K562 (cell line): Measurements from ENCODE around the gene NNAT. TPM values are rescaled to one million over a fixed set of nuclear protein-coding genes. Genes with fewer than 3 reads are reported as not detected.

Source experiments
- ARID1B ChIP-seq: fragments of 450-650 bp; IDR thresholded peaks from 2 replicates; pipeline ENCODE4 v1.6.1; 2016; ENCODE audit warnings: antibody characterized with exemption, mild to moderate bottlenecking, inconsistent platforms
- CREB3 ChIP-seq: fragments of 450-650 bp; conservative IDR thresholded peaks from 2 replicates; pipeline ENCODE4 v1.6.1; 2016; ENCODE audit warnings: missing genetic modification characterization, low read depth, mild to moderate bottlenecking, missing compliant biosample characterization, moderate library complexity
- CUX1 ChIP-seq: fragments of 200-800 bp; sonication (Bioruptor generic); IDR thresholded peaks from 2 replicates; pipeline ENCODE4 v1.6.1; 2016; ENCODE audit warnings: missing genetic modification characterization, missing compliant biosample characterization
- ELK1 ChIP-seq: sonication (generic); formaldehyde crosslinking; IDR thresholded peaks from 2 replicates; pipeline ENCODE4 v1.8.1; 2022; ENCODE audit warnings: missing genetic modification reagents
- ETS2 ChIP-seq: IDR thresholded peaks from 2 replicates; pipeline ENCODE4 v1.6.1; 2016; ENCODE audit warnings: borderline replicate concordance, missing genetic modification characterization, mild to moderate bottlenecking, moderate library complexity, missing compliant biosample characterization; ENCODE audit not compliant: poor library complexity, severe bottlenecking
- HEY1 ChIP-seq: fragments of 250-450 bp; sonication (Bioruptor Pico); IDR thresholded peaks from 2 replicates; pipeline ENCODE4 v1.5.0; 2020; ENCODE audit warnings: mild to moderate bottlenecking, moderate library complexity, borderline replicate concordance
- MLLT1 ChIP-seq, 2 experiments: fragments of 450-650 bp; IDR thresholded peaks; 2 replicates each; pipeline ENCODE4 v1.6.1; 2016
- NCOA4 ChIP-seq: fragments of 450-650 bp; IDR thresholded peaks from 2 replicates; pipeline ENCODE4 v1.6.1; 2018; ENCODE audit warnings: mild to moderate bottlenecking; ENCODE audit not compliant: partially characterized antibody
- NFRKB ChIP-seq: fragments of 450-650 bp; IDR thresholded peaks from 2 replicates; pipeline ENCODE4 v1.6.1; 2016; ENCODE audit warnings: low read depth
- POLR2AphosphoS2 ChIP-seq: IDR thresholded peaks from 2 replicates; pipeline ENCODE4 v1.6.1; 2012; ENCODE audit warnings: low read length, improper control_type of control experiment
- PYGO2 ChIP-seq: fragments of 450-650 bp; IDR thresholded peaks from 2 replicates; pipeline ENCODE4 v1.6.1; 2016; ENCODE audit warnings: mild to moderate bottlenecking, missing genetic modification characterization, moderate library complexity, missing compliant biosample characterization
- RBM22 ChIP-seq: fragments of 200-400 bp; formaldehyde crosslinking; IDR thresholded peaks from 2 replicates; pipeline ENCODE4 v1.6.1; 2018; ENCODE audit warnings: low read length, low read depth; ENCODE audit not compliant: poor library complexity, severe bottlenecking
- TCF7 ChIP-seq: sonication (generic); IDR thresholded peaks from 2 replicates; pipeline ENCODE4 v1.6.1; 2016; ENCODE audit warnings: antibody characterized with exemption, borderline replicate concordance
- ZFX ChIP-seq: sonication (generic); formaldehyde crosslinking; IDR thresholded peaks from 2 replicates; pipeline ENCODE4 v1.8.0; 2022; ENCODE audit warnings: mild to moderate bottlenecking, missing genetic modification reagents, moderate library complexity
- ZNF24 ChIP-seq: fragments of 450-650 bp; IDR thresholded peaks from 2 replicates; pipeline ENCODE4 v1.6.1; 2016
- ZNF277 ChIP-seq: fragments of 250-450 bp; sonication (Bioruptor Pico); IDR thresholded peaks from 2 replicates; pipeline ENCODE4 v1.8.0; 2022; ENCODE audit warnings: inconsistent platforms, mild to moderate bottlenecking, moderate library complexity, borderline replicate concordance
- ZNF766 ChIP-seq: fragments of 200-800 bp; sonication (Bioruptor generic); conservative IDR thresholded peaks from 2 replicates; pipeline ENCODE4 v1.6.1; 2016; ENCODE audit warnings: missing genetic modification characterization, missing compliant biosample characterization
- polyA plus RNA-seq, 8 experiments: library from polyadenylated mRNA; depleted of rRNA in 4 of 8; stranded (reverse) in 5 of 8; unstranded in 3 of 8; fragments of >200 nt; fragmentation: Nextera tagmentation in 2 of 8; fragmentation: Illumina TruSeq in 1 of 8; extraction: Ambion mirVana in 2 of 8; extraction: Trizol in 1 of 8; gene quantifications; 2 replicates each; pipeline versions ENCODE4 v1.2.1 to v1.2.3, GENCODE V29; 2011 to 2014; ENCODE audit warnings: inconsistent platforms in 1 of 8, missing spikeins in 1 of 8
- total RNA-seq, 7 experiments: library from RNA; depleted of rRNA in 6 of 7; stranded (reverse); fragments of >200 nt in 6 of 7; fragmentation: Illumina TruSeq in 2 of 7; extraction: Trizol in 2 of 7; gene quantifications; 2 replicates each; pipeline versions ENCODE4 v1.2.1 to v1.2.3, GENCODE V29; 2011 to 2021; ENCODE audit warnings: low replicate concordance in 1 of 7

NNAT gene
- total and polyA plus RNA-seq, 9 of the 15 experiments (the other 6 are each of a cell fraction or from before 2014, with no cell fraction given) = 0.13 TPM; not detected in 8

- no peak for TF ChIP-seq ELK1 (CRISPR knock-in tag)
- TF ChIP-seq HEY1 (CRISPR knock-in tag) = no peak
- no peak for TF ChIP-seq TCF7
- TF ChIP-seq CUX1 (CRISPR knock-in tag) = no peak
- TF ChIP-seq ZNF24 = no peak
- TF ChIP-seq NCOA4 = no peak
- TF ChIP-seq MLLT1 (IDR thresholded peaks at IDR 0.05) = peak in 1 of 2 experiments; percentile 14; a peak in 1 of 4 replicates
- TF ChIP-seq NFRKB = peak; percentile 65; the same call in 1 of the 2 replicates
- TF ChIP-seq ETS2 (tag) = no peak
- peak; percentile 71; the same call in 1 of the 2 replicates for TF ChIP-seq ZNF766
- peak; percentile 79 for TF ChIP-seq ZFX (CRISPR knock-in tag)
- TF ChIP-seq RBM22 = no peak
- no peak for TF ChIP-seq ZNF277 (CRISPR knock-in tag)
- peak; percentile 58; the same call in 1 of the 2 replicates for TF ChIP-seq POLR2AphosphoS2
- TF ChIP-seq PYGO2 = no peak
- TF ChIP-seq ARID1B = no peak
- no peak for TF ChIP-seq CREB3 (tag)
Measured at GRCh38 chr20:37527638-37528445, 6.8 kb downstream of the NNAT start, which contains the start of gene BLCAP (continued).
